Nephron progenitor cell (in vitro differentiated cells): Measurements from ENCODE around the gene NFXL1.

Experiments used
- DNase-seq: peaks from one replicate; pipeline ENCODE4 v3.0.0; 2021
- H3K27ac Mint-ChIP-seq: 2 replicates; pipeline ENCODE4 v1.8.0; 2021; ENCODE audit warnings: mild to moderate bottlenecking, moderate library complexity, mixed read lengths
- H3K27me3 Mint-ChIP-seq: 2 replicates; pipeline ENCODE4 v1.8.0; 2021; ENCODE audit warnings: mild to moderate bottlenecking, low read depth, mixed read lengths; ENCODE audit not compliant: poor library complexity
- H3K36me3 Mint-ChIP-seq: 2 replicates; pipeline ENCODE4 v1.8.0; 2021; ENCODE audit warnings: low read depth, mixed read lengths
- H3K4me1 Mint-ChIP-seq: 2 replicates; pipeline ENCODE4 v1.8.0; 2021; ENCODE audit warnings: mixed read lengths
- H3K4me3 Mint-ChIP-seq: 2 replicates; pipeline ENCODE4 v1.8.0; 2021; ENCODE audit warnings: mild to moderate bottlenecking, moderate library complexity, mixed read lengths
- H3K9me3 Mint-ChIP-seq: 2 replicates; pipeline ENCODE4 v1.8.0; 2021; ENCODE audit warnings: mild to moderate bottlenecking, moderate library complexity, mixed read lengths
- CTCF ChIP-seq: fragments of 200-600 bp; sonication (generic); IDR thresholded peaks from 2 replicates; pipeline ENCODE4 v1.5.0; 2021; ENCODE audit warnings: antibody characterized with exemption

NFXL1 gene

DNA sequence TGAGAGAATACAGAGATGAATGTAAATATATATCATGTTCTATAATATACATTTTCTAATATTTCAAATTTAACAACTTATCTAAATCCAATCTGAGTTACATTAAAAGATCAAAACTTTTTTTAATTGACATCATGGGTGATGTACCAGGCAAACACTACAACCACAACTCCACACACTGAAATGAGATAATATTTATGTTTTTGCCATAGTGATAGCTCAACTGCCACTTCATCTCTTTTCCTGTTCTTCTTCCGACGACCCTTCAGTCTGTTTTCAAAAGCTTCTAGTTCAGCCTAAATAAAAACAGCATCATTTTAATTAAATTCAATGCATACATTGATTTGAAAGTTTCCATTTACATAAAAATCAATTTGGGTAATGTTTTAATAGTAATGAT is 66.3 kb downstream of the NFXL1 start:
- peaks cover 77% of the 10 kb centered on the region for H3K36me3 Mint-ChIP-seq
- H3K4me1 Mint-ChIP-seq = peaks cover 7% of the 10 kb centered on the region
- DNase-seq = no peak
- TF ChIP-seq CTCF = no peak
- H3K9me3 Mint-ChIP-seq = peaks cover 9% of the 10 kb centered on the region
- no peaks in the 10 kb centered on the region for H3K27me3 Mint-ChIP-seq
- H3K4me3 Mint-ChIP-seq = no peak overlapping the region
- no peak overlapping the region for H3K27ac Mint-ChIP-seq

DNA sequence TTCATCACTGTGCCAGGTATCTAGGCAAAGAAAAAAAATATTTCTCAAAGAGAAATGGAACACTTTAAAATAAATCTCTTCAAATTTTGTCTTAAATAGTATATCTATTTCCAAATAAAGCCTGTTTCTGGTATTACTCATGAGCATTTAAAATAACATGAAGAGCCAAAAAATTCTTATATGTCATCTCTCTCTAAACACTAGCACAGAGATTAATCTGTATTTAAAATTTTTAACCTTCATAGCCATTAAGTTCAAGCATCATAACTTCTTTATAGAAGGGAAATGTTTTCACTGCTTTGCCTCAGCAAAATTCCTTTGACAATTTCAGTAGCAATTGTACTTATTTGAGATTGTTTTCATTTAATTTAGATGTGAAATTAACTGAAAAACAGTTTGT is 71.4 kb downstream of the NFXL1 start:
- H3K9me3 Mint-ChIP-seq = peaks cover 9% of the 10 kb centered on the region
- peaks cover 20% of the 10 kb centered on the region for H3K27me3 Mint-ChIP-seq
- DNase-seq = no peak
- peaks cover 3% of the 10 kb centered on the region for H3K4me1 Mint-ChIP-seq
- H3K4me3 Mint-ChIP-seq = no peak overlapping the region
- H3K27ac Mint-ChIP-seq = no peak overlapping the region
- H3K36me3 Mint-ChIP-seq = peaks cover 51% of the 10 kb centered on the region
- no peak for TF ChIP-seq CTCF

GRCh38 chr4:47840291-47840690 is 74.1 kb downstream of the NFXL1 start:
- Mint-ChIP-seq H3K36me3 (peaks cover 29% of the 10 kb centered on the region), H3K9me3 (no peaks in the 10 kb centered on the region), H3K27ac (no peak overlapping the region), H3K27me3 (peaks cover 32% of the 10 kb centered on the region), H3K4me1 (peaks cover 17% of the 10 kb centered on the region), H3K4me3 (no peak overlapping the region)
- no peak for TF ChIP-seq CTCF
- DNase-seq = no peak

DNA sequence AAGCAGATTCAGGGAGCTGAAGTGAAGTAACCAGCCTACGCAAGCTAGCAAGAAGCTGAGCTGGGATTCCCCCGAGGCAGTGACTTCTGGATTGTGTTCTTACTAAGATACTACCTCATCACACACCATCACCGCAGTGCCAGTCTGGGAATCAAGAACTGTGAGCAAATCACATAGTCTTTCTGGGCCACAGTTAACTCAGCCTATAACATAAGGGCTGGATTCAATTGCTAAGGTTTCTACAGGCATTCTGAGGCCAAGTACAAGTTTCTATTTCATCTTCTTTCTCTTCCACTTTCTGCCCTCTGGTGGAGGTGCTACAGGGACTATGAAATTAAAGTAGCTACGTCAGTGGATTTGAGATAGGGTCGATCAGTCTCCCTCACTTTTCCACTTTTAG is 75.1 kb downstream of the NFXL1 start:
- no peak for TF ChIP-seq CTCF
- Mint-ChIP-seq H3K4me3 (no peak overlapping the region), H3K9me3 (peaks cover under 1% of the 10 kb centered on the region), H3K27ac (no peak overlapping the region), H3K27me3 (peaks cover 32% of the 10 kb centered on the region), H3K36me3 (peaks cover 23% of the 10 kb centered on the region), H3K4me1 (peaks cover 21% of the 10 kb centered on the region)
- DNase-seq = no peak

DNA sequence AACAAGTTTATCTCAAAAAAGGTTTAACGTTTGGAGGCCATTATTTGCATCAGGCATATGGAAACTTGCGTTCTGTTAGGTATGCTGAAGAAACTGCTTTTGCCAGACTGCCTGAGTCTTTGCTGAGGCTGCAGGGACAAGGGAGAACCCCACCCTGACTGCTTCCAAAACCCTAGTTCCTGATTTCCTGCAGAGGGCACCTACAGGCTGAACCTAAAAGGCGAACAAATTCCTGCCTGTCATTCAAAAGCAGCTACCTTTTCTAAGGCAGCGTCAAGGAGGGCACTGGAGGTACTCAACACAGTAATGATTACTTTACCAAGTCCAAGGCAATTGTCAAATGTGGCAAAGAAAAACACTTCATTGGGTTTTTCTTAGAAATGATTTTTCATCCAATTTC is 75.9 kb downstream of the NFXL1 start:
- no peak for TF ChIP-seq CTCF
- peaks cover 21% of the 10 kb centered on the region for H3K4me1 Mint-ChIP-seq
- no peak overlapping the region for H3K27ac Mint-ChIP-seq
- peaks cover 32% of the 10 kb centered on the region for H3K27me3 Mint-ChIP-seq
- no peak for DNase-seq
- H3K4me3 Mint-ChIP-seq = peak overlapping the region; percentile 88
- H3K36me3 Mint-ChIP-seq = peaks cover 18% of the 10 kb centered on the region
- peaks cover 9% of the 10 kb centered on the region for H3K9me3 Mint-ChIP-seq

DNA sequence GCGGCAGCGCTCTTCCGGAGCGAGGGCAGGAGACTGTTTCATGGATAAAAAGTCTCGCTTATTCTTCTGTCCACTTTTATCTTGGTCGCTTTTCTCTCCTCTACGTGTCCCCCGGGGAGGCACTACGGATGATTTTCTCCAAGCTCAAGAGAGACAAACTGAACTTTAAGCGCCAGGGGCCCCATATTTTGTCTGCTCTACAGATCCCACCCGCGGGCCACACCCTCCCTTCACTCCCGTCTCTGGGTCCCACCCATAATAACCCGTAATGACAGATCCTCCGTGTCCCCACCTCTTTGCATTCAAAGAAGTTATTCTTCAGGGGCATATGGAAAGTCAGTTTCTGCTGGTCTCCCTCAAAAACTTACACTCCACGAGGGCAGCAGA is 76.5 kb downstream of the NFXL1 start, which contains the start of gene CORIN:
TSS of gene CORIN (minus strand) at position 160 of the 387 bp plus-strand sequence. CDS start at position 42, 118 bp downstream.
- TF ChIP-seq CTCF = no peak
- peak; percentile 7 for DNase-seq
- peaks cover 32% of the 10 kb centered on the region for H3K27me3 Mint-ChIP-seq
- no peak within 1 kb of the TSS for H3K27ac Mint-ChIP-seq
- peaks cover 21% of the 10 kb centered on the region for H3K4me1 Mint-ChIP-seq
- peak within 1 kb of the TSS; percentile 88 for H3K4me3 Mint-ChIP-seq
- H3K9me3 Mint-ChIP-seq = peaks cover 14% of the 10 kb centered on the region
- peaks cover 22% of the 10 kb centered on the region for H3K36me3 Mint-ChIP-seq
